Head of caudate nucleus (tissue), 42 donors: ENCODE data around the gene GNPTG.

Experiments used
- DNase-seq, 42 donors: peaks; one replicate each; pipeline versions ENCODE4 v3.0.0 to v3.0.0-alpha.2; 2020 to 2021; ENCODE audit warnings: mixed read lengths in 7 of 42
- intact Hi-C: fragments of 100-400 bp; cut with DNase I; formaldehyde crosslinking; loops from one replicate; pipeline ENCODE4 v1.15.0; 2022

The GNPTG gene

DNA sequence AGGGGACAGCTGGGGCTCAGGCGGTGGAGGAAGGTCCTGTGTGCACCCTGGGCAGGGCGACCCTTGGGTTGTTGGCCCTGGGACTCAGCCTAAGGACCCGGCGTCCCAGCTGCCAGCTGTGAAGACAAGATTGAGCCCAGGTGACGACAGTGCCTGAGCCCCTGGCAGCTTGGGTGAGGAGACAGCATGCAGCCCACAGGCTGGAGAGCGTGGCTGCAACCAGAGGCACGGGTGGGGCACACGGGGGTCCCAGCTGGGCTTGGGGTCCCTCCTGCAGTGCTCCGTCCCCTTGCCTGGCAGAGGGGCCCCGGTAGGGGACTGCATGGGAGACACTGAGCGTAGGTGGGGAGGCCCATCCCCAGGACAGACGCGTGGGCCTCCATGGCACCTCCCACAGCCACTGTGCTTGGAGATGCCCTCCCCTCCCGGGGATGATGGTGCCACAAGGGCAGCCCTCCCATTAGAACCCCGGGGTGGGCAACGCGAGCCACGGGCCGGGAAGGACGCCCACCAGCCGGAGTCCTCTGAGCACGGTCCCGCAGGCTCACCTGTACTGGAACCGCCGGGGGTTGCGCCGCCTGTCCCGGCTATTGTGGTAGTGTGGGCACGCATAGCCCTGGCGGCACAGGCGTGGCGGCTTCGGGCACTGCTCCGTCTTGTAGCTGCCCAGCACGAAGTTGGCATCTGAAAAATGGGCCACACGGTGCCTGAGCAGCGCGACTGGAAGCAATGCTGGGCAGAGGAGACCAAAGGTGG, 47.3 kb downstream of the GNPTG start:
- intact Hi-C loops, result no loop called here
- no peak for DNase-seq

GRCh38 chr16:1401061-1401757, 49.5 kb downstream of the GNPTG start:
- no peak for DNase-seq
- intact Hi-C loops, result no loop called here

DNA sequence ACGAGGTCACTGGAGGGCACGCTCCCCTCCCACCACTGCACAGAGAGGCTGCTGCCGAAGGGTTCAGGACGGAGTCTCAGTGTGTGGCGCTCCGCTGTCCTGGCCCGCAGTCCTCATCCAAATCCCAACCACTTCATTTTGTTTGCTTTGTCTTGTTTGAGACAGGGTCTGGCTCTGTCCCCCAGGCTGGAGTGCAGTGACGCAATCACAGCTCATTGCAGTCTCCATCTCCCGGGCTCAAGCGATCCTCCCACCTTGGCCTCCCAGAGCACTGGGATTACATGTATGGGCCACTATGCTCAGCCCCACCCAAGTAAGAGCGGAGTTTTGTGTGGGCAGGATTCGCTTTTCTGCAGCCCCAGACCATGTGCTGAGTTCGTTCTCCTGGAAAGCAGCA, 50.0 kb downstream of the GNPTG start:
- intact Hi-C loops, result no loop called here
- DNase-seq, result no peak

DNA sequence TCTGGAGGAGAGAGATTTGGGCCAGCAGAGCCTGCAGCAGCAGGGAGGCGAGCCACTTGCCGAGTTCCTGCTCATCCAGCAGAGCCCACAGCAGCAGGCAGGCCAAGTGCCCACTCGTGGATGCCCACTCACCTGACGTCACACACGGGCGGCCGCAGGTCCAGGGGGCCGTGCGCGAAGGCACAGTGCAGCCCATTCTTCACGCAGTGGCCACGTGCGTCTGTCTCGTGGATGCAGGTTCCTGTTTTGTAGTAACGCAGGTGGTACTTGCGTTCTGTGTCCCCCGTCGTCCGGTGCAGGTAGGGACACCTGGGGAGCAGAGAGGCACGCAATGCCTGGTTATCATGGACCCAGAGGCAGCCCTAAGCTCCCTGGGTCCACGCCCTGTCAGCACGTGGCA, 51.3 kb downstream of the GNPTG start:
- intact Hi-C loops, result no loop called here

DNA sequence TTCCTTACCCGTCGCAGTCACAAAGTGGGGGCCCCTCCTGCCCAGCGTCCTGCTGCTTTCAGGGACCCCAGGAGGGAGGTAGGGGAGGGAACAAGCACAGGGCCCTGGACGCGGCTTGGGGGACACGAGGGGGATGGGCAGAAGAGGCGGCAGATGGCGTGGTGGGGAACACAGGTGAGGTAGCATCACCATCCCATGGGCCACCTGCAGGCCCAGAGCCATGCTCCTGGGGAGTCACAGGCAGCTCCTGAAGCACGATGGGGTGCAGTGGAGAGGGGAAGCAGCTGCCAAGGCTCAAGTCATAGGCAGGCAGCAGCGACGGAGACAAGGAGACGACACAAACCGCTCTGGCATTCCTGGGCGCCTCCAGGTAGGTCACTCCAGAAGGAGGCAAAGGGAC, 52.0 kb downstream of the GNPTG start:
- DNase-seq, result no peak
- intact Hi-C loops, result no loop called here

More for the DNA sequence above, 51.3 kb downstream of the GNPTG start:
- DNase-seq, result no peak

DNA sequence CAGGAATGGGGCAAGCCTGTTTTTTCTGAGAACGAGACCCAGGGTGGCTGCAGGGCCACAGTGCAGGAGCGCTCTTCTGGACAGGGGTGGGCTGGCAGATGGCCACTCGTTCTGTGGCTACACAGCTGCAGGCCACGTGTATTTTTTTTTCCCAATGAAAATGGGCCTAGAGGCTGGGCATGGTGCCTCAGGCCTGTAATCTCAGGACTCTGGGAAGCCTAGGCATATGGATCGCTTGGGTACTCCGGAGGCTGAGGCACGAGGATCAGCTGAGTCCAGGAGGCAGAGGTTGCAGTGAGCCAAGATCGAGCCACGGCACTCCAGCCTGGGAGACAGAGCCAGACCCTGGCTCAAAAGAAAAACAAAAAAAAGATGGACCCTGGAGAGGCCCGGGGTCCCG, 56.0 kb downstream of the GNPTG start:
- DNase-seq, result peak in 24 of 42 donors; percentile 3 to 57 (median 24)
- intact Hi-C loops, result no loop called here

DNA sequence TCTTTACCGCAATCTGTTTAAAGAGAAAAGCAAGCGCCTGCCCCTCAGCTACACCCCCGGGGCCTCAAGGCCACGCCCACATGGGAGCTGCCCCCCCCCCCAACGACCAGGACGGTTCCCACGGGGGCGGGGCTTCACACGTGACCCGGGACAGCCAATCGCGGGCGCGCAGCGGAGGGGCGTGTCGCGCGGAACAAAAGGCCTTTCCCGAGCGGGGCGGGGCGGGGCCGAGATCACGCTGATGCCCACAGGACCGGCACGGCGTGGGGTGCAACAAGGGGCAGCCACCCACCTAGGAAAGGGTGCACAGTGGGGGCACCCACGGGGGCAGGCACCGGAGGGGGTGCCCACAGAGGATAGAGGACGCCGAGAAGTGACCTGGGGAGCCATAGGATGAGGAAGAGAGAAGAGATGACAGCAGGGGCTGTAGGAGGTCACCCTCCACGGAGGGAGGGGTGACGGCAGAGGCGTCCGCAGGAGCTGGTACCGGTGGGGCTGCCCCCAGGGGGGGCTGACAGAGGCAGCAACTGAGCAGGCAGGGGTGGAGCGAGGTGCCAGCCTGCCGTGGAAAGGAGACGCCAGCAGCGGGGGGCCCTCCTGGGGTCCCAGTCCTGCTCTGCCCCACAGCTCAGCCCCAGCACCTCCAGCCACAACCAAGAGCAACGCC, 56.6 kb downstream of the GNPTG start:
- intact Hi-C loops, result no loop called here
- peak; percentile 93 to 100 (median 98) for DNase-seq

- intact Hi-C loops, result loop anchor here (10.0 kb wide), 1 partner anchor 108 kb away; the partner anchor contains the start of gene UBE2I
- no peak for DNase-seq
Measured at GRCh38 chr16:1412847-1413246, 61.1 kb downstream of the GNPTG start.
